HL-60 (cell line): Measurements from ENCODE around the gene AKAP10.

Source experiments
- CTCF ChIP-seq: IDR thresholded peaks from one replicate; pipeline ENCODE4 v1.5.1; 2011; ENCODE audit warnings: low read length, control low read depth, inconsistent platforms; ENCODE audit not compliant: insufficient read depth
- POLR2AphosphoS5 ChIP-seq: IDR thresholded peaks from 2 replicates; pipeline ENCODE4 v1.6.1; 2012; ENCODE audit warnings: low read depth

DNA sequence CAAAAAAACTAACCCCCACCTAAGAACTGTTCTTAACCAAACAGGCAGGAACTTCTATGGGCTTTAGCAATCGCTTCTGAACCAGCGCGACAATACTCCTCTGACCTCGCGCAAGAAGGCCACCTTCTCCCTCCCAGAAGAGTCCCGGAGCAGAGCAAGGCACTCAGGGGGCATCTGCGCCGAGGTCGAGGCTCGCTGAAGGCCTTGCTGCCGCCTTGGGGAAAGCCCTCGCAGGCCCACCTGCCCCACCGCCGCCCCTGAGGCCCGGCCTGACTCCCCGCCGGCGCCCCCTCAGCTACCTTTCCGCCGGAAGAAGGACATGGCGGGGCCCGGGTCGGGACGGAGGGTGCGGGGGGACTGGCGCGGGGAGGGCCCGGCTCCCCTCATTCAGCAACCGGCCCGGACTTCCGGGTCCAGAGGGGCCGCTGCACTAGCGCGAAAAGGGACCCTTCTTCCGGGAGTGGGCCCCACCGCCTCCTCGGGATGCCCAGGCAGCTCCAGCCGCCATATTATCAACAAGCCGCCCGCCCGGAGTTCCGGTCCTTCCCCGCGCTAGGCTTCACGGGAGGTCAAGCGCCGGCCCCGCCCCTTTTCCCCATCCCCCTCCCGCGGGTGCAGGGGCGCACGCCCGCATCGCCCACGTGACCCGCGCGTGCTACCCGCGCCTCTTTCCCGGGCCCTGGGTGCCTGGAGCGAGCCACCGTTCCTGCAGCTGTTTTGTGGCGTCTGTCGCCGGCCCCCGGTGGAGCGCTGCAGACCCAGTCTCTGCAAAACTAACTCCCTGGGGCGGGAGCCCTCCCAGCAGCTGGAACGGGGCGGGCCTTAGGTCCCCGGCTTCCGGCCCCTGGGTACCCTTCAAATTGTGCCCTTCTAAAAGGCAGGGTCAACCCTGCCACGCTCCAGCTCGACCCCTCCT is at the start of gene AKAP10:
- no peak for TF ChIP-seq CTCF
- TF ChIP-seq POLR2AphosphoS5, result peak; percentile 6; the same call in 1 of the 2 replicates
